Stimulated activated naive CD8-positive, alpha-beta T cell treated with anti-CD3 and anti-CD28 coated beads, Interleukin-15, Interleukin-2, amounts not matched to agents 100 U/mL and 50 U/mL, for 24 hours (primary cell): ENCODE measurements around the gene VAV3.
"Not testable (repeated sequence)": the region's sequence is repeated elsewhere in the genome, so short reads cannot be mapped to it uniquely, and the experiment has no call there.

ENCODE experiments used
- ATAC-seq: fragments of 150-1000 bp; cut with Tn5 transposase; one replicate; pipeline ENCODE4 v1.10.0; 2021
- DNase-seq: peaks from one replicate; pipeline ENCODE4 v3.0.0; 2021

VAV3 gene, protein sequence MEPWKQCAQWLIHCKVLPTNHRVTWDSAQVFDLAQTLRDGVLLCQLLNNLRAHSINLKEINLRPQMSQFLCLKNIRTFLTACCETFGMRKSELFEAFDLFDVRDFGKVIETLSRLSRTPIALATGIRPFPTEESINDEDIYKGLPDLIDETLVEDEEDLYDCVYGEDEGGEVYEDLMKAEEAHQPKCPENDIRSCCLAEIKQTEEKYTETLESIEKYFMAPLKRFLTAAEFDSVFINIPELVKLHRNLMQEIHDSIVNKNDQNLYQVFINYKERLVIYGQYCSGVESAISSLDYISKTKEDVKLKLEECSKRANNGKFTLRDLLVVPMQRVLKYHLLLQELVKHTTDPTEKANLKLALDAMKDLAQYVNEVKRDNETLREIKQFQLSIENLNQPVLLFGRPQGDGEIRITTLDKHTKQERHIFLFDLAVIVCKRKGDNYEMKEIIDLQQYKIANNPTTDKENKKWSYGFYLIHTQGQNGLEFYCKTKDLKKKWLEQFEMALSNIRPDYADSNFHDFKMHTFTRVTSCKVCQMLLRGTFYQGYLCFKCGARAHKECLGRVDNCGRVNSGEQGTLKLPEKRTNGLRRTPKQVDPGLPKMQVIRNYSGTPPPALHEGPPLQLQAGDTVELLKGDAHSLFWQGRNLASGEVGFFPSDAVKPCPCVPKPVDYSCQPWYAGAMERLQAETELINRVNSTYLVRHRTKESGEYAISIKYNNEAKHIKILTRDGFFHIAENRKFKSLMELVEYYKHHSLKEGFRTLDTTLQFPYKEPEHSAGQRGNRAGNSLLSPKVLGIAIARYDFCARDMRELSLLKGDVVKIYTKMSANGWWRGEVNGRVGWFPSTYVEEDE

DNA sequence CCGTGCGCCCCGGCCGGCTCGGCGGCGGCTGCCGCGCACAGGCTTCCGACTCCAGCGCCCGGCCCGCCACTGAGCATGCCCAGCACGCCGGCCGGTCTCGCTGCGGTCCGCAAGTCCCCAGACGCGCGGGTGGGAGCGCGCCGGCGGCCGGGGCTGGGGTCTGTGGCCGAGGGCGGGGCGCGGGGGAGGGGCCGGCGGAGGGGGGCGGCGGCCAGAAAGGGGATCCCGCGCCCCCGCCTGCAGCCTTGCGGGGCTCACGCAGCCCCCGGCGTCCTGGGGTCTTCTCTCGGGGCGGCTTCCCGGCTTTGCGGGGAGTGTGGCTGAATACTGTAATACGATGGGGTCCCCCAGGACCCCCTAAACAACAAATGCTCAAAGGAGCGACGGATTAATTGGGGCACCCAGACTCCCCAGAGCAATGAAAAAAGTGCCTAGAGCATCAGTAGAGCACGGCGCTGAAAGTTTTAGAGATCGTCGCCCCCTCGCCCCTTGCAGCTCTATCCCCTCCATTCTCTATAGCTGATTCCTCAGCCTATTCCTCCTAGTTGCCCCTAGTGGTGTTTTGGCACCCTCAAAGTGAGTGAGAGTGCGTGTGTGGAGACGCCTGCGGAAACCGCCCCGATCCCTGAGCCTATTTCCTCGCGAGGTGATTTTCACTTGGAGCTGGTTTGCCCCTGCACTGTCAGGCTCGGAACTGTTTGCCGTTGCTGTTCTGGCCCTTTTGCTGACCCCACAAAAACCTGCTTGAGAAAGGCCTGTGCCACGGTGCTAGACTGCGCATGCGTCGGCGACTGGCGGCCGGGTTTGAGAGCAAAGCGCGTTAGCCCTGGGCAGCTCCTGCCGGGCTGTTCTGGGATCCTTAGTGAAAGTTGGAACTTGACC is at the start of gene VAV3:
TSS of gene VAV3 (minus strand) at position 71 of the 882 bp plus-strand sequence. CDS start 311 bp downstream, outside the sequence.
- peak; percentile 55 for ATAC-seq
- peak; percentile 82 for DNase-seq

- no peak for ATAC-seq
- no peak for DNase-seq
Measured at GRCh38 chr1:108012553-108012952, 47.6 kb upstream of the VAV3 start.

- DNase-seq (no peak), ATAC-seq (no peak)
Measured at GRCh38 chr1:108011295-108011694, 46.3 kb upstream of the VAV3 start.

GRCh38 chr1:108010581-108010980 is 45.6 kb upstream of the VAV3 start:
- DNase-seq (no peak), ATAC-seq (no peak)

DNA sequence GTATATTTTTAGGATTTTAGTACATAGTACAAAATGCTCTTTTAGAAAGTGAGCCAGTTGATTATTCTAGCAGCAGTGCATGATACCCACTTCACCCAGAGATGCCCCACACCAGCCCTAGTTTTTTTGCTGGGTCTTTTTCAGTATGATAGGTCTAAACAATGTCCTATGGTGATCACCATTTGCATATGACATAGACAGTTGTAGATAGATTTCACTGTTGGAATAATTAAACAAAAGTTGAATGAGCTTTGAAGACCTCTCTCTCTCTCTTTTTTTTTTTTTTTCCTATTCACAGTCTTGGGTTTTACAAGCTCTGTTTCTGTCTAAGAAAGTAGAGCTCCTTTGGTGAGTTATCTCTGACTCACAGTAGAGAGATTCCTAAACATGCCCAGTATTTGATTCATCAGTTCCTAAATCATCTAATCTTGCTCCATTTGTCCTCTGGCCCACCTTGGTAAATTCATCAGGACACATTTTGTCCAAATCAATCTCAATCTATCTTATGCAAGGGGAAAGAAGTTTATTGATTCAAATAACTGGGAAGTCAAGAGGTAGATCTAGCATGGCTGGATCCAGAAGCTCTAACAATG is 44.7 kb upstream of the VAV3 start:
- DNase-seq = no peak

DNA sequence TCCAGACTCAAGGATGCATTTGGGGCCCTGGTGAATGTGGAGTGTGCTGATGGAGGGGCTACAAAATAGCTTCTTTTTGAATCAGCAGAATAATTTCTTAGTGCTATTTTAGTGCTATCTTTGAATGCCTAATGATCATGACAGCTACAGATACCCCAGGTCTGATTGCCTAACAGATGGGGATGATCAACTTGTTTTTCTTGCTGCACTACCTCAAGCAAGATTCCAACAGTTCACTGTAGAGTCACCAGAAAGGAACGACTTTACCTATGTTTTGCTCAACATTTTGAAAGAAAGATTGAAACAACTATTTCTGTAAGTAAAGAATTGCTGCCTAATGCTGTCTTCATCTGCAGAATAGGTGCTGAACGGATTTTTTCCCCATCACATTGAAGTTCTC is 42.6 kb upstream of the VAV3 start:
- no peak for DNase-seq
- ATAC-seq = no peak

More for the DNA sequence above, 44.7 kb upstream of the VAV3 start:
- ATAC-seq = peak; percentile 68

- DNase-seq = no peak
- ATAC-seq = no peak
Measured at GRCh38 chr1:108007070-108007469, 42.1 kb upstream of the VAV3 start.

DNA sequence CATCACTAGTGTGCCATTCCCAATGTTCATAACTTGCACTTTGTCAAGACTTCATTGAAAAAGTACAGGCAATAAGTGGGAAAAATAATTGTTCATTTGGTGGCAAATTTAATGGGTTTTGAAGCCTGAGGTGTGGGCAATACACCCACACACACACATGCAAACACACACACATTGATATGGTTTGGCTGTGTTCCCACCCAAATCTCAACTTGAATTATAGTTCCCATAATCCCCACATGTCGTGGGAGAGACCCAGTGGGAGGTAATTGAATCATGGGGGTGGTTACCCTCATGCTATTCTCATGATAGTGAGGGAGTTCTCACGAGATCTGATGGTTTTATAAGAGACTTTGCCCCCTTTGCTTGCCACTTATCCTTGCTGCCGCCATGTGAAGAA is 39.9 kb upstream of the VAV3 start:
- ATAC-seq = not testable (repeated sequence)

GRCh38 chr1:108000620-108001111 is 35.7 kb upstream of the VAV3 start:
- no peak for ATAC-seq
- peak; percentile 7 for DNase-seq

More for the DNA sequence above, 39.9 kb upstream of the VAV3 start:
- not testable (repeated sequence) for DNase-seq

- ATAC-seq (no peak), DNase-seq (no peak)
Measured at GRCh38 chr1:108000184-108000583, 35.2 kb upstream of the VAV3 start.

DNA sequence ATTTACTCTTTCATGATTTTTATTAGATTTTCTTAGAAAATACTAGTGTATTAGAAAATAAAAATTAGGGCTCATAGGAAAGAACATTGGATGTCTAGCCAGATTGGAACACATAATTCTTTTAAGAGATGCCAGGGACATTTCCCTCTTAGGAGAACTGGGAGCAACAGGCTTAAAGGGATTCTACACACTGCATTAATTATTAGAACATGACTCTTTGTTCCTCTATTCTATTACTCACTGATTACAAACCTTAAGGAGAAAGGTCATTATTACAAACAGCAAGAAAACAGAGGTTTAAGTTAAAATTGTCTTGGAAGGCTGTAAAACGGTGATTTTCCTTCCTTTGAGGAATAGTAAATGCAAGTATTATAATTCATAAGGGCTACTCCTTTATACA is 32.9 kb upstream of the VAV3 start:
- DNase-seq (no peak), ATAC-seq (no peak)

DNA sequence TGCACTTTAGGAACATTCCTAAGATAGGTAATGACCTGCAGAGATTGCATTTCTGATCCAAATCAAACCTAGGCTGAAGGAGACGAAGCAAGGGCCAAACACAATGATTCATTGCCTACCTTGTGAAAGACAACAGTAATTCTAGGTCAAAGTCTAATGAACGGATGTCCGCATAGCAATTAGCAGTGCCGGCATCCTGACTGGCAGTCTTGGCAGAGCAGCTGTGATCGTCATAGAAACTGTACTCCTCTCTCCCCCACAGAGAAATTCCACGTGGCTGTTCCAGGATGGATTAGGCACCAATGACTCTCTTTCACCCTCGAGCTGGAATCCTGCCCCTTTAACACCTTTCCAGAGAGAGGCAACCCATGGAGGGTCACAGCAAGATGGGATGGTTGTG is 28.9 kb upstream of the VAV3 start:
- DNase-seq = no peak

GRCh38 chr1:107992347-107992746 is 27.4 kb upstream of the VAV3 start:
- ATAC-seq = no peak
- DNase-seq = no peak

More for the DNA sequence above, 28.9 kb upstream of the VAV3 start:
- ATAC-seq = no peak

DNA sequence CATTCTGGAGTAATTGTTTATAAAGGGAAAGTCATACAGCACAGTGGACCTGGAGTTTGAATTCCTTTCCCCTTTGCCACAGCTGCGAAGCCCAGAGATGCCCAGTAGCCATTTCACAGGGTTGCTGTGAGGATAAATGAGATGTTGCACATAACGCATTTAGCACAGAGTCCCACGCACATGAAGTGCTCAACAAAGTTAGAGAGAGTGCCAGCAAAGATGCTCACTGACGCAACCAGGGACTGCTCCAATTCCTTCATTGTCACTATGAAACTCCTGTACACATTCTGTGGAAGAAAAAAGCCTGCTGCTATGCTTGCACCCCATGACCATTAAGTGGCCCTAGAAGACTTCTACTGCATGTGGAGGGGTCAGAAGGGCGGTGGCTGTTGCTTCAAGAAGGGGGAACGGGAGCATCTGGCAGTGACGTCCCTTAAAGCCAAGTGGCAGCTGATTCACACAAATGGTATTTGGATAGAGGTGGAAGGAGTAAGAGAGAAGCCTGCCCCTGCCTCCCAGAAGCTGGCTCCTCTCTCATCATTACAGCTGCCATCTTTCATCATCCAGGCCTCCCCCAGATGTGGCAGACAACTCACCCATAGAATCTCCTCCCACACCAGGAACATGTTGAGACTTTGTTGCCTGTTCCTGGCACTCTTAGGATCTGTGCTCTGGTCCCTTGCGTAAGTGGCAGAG is 26.5 kb upstream of the VAV3 start:
- no peak for DNase-seq
- ATAC-seq = no peak

GRCh38 chr1:107990606-107991005 is 25.6 kb upstream of the VAV3 start:
- ATAC-seq (no peak), DNase-seq (no peak)

GRCh38 chr1:107981277-107981676 is 16.3 kb upstream of the VAV3 start:
- no peak for DNase-seq
- no peak for ATAC-seq

DNA sequence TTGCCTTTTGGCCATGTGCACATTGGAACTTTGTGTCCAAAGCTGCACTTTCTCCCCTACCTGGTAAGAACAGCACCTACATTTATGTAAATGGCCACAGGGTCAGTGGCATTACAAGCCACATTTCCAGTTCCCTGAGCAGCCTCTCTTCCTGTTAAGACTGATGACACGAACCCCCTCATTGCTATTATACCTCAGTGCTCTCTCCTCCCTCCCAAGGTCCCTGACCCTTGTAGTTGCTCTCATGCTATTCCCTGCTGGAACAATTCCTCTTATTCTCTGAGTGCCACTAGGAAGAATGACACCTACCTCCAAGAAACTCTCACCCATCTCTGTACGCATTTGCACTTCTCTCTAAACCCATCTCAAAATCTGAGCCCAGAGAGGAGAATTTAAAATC is 14.9 kb upstream of the VAV3 start:
- ATAC-seq (no peak), DNase-seq (no peak)

DNA sequence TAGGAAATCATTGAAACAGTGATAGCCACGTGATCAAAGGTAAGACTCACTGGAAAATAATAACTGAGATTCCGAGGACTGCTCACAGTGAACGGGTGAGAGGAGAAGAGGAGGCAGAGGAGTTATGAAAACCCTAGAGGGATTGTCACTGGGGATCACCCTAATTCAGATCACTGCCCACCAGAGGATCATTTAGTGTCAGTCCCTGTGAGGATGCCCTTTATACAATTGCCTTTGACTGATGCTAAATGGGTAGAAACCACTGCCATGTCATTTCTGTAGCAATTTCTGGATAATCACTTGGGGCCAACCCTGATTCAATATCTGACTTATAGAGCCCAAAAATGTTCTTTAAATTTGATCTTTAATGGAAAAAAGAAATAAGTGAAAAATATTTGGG is 14.1 kb upstream of the VAV3 start:
- ATAC-seq = peak; percentile 77
- no peak for DNase-seq

GRCh38 chr1:107976836-107977235 is 11.9 kb upstream of the VAV3 start:
- no peak for DNase-seq
- ATAC-seq = no peak

GRCh38 chr1:107976431-107976830 is 11.5 kb upstream of the VAV3 start:
- no peak for DNase-seq
- no peak for ATAC-seq

DNA sequence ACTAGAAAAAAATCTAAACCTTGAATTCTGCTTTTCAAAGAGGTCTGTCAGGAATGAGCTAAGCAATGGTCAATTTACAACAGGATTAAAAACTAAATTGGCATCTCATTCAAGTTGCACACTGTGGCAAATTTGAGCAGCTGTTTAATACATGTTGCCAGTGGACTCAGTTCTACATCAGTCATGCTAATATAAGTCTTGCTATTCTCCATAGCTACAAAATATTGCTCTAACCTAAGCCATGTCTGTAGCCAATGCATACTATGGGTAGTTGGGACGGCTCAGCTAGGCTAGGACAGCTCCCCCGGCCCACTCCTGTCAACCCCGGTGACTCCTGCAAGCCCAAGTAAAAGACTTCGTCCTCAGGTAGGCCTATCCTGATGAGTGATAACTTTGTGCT is 10.9 kb upstream of the VAV3 start:
- ATAC-seq (no peak), DNase-seq (no peak)
